ENCODE data around the gene RPL22.
"Not testable (repeated sequence)": the region's sequence is repeated elsewhere in the genome, so short reads cannot be mapped to it uniquely, and the experiment has no call there.

Gene RPL22

DNA sequence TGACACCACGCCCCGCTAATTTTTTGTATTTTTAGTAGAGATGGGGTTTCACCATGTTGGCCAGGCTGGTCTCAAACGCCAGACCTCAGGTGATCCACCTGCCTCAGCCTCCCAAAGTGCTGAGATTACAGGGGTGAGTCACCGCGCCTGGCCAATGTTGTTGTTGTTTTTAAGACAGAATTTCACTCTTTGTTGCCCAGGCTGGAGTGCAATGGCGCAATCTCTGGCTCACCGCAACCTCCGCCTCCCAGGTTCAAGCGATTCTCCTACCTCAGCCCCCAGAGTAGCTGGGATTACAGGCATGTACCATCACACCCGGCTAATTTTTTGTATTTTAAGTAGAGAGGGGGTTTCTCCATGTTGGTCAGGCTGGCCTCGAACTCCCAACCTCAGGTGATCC, 20.2 kb upstream of the RPL22 start:
- H3K27me3 ChIP-seq (replicated peaks in 2 of 5; ENCODE audit: control insufficient read depth in 4 of 5, insufficient read depth in 5 of 5, low read length in 4 of 5); H3K27ac ChIP-seq (ENCODE audit: insufficient read depth in 1 of 2, low read depth in 1 of 2, low read length in 2 of 2, poor library complexity in 1 of 2, severe bottlenecking in 2 of 2); H3K9me3 ChIP-seq (ENCODE audit: control extremely low read depth in 1 of 5, control insufficient read depth in 4 of 5, insufficient read depth in 2 of 5, low read depth in 1 of 5, low read length in 4 of 5); POLR2A ChIA-PET; CTCF ChIA-PET; H3K4me1 ChIP-seq (ENCODE audit: control extremely low read depth in 1 of 4, control insufficient read depth in 4 of 4, insufficient read depth in 4 of 4, low read length in 3 of 4); DNase-seq; H3K4me3 ChIP-seq (ENCODE audit: control insufficient read depth in 1 of 7, extremely low read depth in 1 of 7, insufficient read depth in 4 of 7, low read depth in 2 of 7, low read length in 6 of 7): not testable (repeated sequence)
- 91% methylated on average over 8 of the region's 11 CpGs for WGBS (ENCODE audit: insufficient coverage)
- H3K36me3 ChIP-seq (ENCODE audit: control insufficient read depth in 4 of 4, insufficient read depth in 4 of 4, low read length in 3 of 4), result peaks cover 2 to 31% (median 16%) of the 10 kb centered on the region in 4 experiments

DNA sequence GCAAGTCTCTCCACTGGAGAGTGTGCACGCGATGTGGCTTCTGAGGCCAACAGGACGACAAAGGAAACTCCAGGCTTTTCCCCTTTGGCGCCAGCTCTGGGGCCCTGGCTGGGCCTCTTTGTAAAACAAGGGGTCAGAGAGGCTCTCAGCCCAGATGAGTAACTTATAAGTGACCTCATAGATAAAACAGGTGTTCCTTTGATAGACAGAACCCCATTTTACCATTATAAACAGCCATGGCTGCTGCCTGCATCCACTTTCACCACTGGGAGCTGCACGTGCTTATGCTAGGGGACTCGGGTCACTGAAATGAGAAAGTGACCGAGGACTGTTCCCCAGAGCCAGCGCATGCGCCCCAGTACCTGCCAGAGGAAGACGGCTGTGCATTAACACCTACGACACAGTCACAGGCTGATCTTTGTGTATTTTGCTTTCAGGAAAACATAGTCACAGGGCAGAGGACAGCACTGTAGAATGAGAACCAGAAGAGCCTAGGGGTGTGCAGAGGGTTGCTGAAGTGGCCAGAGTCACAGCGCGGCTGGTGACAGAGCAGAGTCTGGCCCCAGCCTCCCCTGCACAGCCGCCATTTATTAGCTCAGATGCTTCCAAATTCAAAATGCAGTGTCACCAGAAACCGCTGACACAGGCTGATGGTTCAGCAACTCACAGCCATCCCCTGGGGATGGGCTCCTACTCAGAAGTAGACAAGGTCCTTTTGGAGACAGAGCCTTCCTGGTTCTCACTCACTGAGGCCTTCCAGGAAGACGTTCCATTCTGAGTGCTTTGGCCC, 19.2 kb upstream of the RPL22 start:
- DNase-seq, result no peak
- CTCF ChIA-PET, result interaction anchor here (0.9 to 1.7 kb wide), 2 partner anchors 12 to 186 kb away, joined by 3 to 4 read pairs; partner anchors contain the start of gene RNF207
- Histone ChIP-seq H3K27me3 (replicated peaks in 2 of 5; ENCODE audit: control insufficient read depth in 4 of 5, insufficient read depth in 5 of 5, low read length in 4 of 5) (peaks cover 0 to 4% (median 0%) of the 10 kb centered on the region in 5 experiments), H3K36me3 (ENCODE audit: control insufficient read depth in 4 of 4, insufficient read depth in 4 of 4, low read length in 3 of 4) (peaks cover 2 to 21% (median 11%) of the 10 kb centered on the region in 4 experiments), H3K4me3 (ENCODE audit: control insufficient read depth in 1 of 7, extremely low read depth in 1 of 7, insufficient read depth in 4 of 7, low read depth in 2 of 7, low read length in 6 of 7) (no peak overlapping the region), H3K9me3 (ENCODE audit: control extremely low read depth in 1 of 5, control insufficient read depth in 4 of 5, insufficient read depth in 2 of 5, low read depth in 1 of 5, low read length in 4 of 5) (peaks cover 0 to 2% (median 0%) of the 10 kb centered on the region in 5 experiments), H3K27ac (ENCODE audit: insufficient read depth in 1 of 2, low read depth in 1 of 2, low read length in 2 of 2, poor library complexity in 1 of 2, severe bottlenecking in 2 of 2) (no peak overlapping the region), H3K4me1 (ENCODE audit: control extremely low read depth in 1 of 4, control insufficient read depth in 4 of 4, insufficient read depth in 4 of 4, low read length in 3 of 4) (no peaks in the 10 kb centered on the region)
- POLR2A ChIA-PET, result interaction anchor here (0.6 kb wide), 1 partner anchor 80 kb away, joined by 4 read pairs; no protein-coding TSS in a partner anchor
- 96% methylated on average over 15 of the region's 16 CpGs for WGBS (ENCODE audit: insufficient coverage)

DNA sequence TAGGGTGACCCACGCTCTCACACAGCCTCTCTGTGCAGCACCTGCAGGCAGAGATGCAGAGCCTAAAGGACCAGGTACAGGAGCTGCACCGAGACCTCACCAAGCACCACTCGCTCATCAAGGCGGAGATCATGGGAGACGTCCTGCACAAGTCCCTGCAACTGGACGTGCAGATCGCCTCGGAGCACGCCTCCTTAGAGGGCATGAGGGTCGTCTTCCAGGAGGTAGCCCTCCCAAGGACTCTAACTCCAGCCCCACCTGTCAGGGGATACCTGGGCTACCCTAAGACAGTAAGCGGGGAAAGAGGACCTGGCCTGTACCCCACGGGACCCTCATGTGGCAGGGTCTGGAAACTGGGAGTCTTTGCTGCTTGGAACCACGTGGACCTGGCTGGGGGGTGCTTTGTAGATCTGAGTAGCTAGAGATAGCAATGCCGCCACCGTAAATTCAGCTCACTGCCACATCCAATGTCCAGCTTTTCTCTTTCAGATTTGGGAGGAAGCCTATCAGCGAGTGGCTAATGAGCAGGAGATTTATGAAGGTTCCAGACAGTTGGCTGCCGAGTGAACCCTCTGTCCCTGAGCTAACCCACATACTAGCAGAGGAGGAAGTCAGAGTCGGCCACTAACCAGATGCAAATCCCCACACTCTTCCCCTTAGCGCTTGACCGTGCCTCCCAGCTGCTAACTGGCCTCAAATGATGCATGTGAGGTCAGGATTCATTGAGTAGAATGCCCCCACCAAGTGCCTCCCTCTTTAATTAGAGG, 13.0 kb upstream of the RPL22 start:
- H3K9me3 ChIP-seq (ENCODE audit: control extremely low read depth in 1 of 5, control insufficient read depth in 4 of 5, insufficient read depth in 2 of 5, low read depth in 1 of 5, low read length in 4 of 5), result peaks cover 0 to 3% (median 0%) of the 10 kb centered on the region in 5 experiments
- CTCF ChIA-PET, result interaction anchor here (0.6 to 1.6 kb wide), 3 partner anchors 8 to 19 kb away, joined by 3 to 4 read pairs (median 3); partner anchors contain the start of gene RPL22
- H3K4me3 ChIP-seq (ENCODE audit: control insufficient read depth in 1 of 7, extremely low read depth in 1 of 7, insufficient read depth in 4 of 7, low read depth in 2 of 7, low read length in 6 of 7), result no peak overlapping the region
- H3K27ac ChIP-seq (ENCODE audit: insufficient read depth in 1 of 2, low read depth in 1 of 2, low read length in 2 of 2, poor library complexity in 1 of 2, severe bottlenecking in 2 of 2), result no peak overlapping the region
- POLR2A ChIA-PET, result no interaction called here
- peaks cover 0 to 28% (median 24%) of the 10 kb centered on the region in 4 experiments for H3K4me1 ChIP-seq (ENCODE audit: control extremely low read depth in 1 of 4, control insufficient read depth in 4 of 4, insufficient read depth in 4 of 4, low read length in 3 of 4)
- 55% methylated on average over 17 of the region's 20 CpGs for WGBS (ENCODE audit: insufficient coverage)
- H3K36me3 ChIP-seq (ENCODE audit: control insufficient read depth in 4 of 4, insufficient read depth in 4 of 4, low read length in 3 of 4), result no peaks in the 10 kb centered on the region
- H3K27me3 ChIP-seq (replicated peaks in 2 of 5; ENCODE audit: control insufficient read depth in 4 of 5, insufficient read depth in 5 of 5, low read length in 4 of 5), result peaks cover 0 to 29% (median 11%) of the 10 kb centered on the region in 5 experiments
- DNase-seq, result peak in 2 of 3 donors; percentile 44 to 48

DNA sequence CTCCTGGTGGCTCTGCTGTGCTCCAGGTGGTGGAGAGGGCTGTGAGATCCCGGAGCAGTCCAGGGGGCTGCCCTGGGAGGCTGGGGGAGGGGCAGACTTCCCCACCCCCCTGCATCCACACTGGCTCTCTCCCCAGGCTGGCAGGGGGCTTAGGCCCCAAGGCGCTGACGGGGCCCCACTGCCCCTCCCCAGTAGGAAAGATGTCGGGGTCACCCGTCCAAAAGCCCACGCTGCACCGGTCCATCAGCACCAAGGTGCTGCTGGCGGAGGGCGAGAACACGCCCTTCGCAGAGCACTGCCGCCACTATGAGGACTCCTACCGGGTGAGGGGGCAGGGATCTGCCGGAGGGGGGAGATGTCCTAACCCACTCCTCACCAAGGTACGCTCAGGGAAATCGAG, 12.3 kb upstream of the RPL22 start:
- no peak for DNase-seq
- H3K4me3 ChIP-seq (ENCODE audit: control insufficient read depth in 1 of 7, extremely low read depth in 1 of 7, insufficient read depth in 4 of 7, low read depth in 2 of 7, low read length in 6 of 7), result no peak overlapping the region
- H3K36me3 ChIP-seq (ENCODE audit: control insufficient read depth in 4 of 4, insufficient read depth in 4 of 4, low read length in 3 of 4), result no peaks in the 10 kb centered on the region
- ChIA-PET POLR2A (no interaction called here), CTCF (interaction anchor here (1.0 kb wide), 1 partner anchor 12 kb away, joined by 4 read pairs; the partner anchor contains the start of gene RPL22)
- peaks cover 3 to 35% (median 13%) of the 10 kb centered on the region in 5 experiments for H3K27me3 ChIP-seq (replicated peaks in 2 of 5; ENCODE audit: control insufficient read depth in 4 of 5, insufficient read depth in 5 of 5, low read length in 4 of 5)
- peaks cover 0 to 3% (median 0%) of the 10 kb centered on the region in 5 experiments for H3K9me3 ChIP-seq (ENCODE audit: control extremely low read depth in 1 of 5, control insufficient read depth in 4 of 5, insufficient read depth in 2 of 5, low read depth in 1 of 5, low read length in 4 of 5)
- H3K27ac ChIP-seq (ENCODE audit: insufficient read depth in 1 of 2, low read depth in 1 of 2, low read length in 2 of 2, poor library complexity in 1 of 2, severe bottlenecking in 2 of 2), result no peak overlapping the region
- 89% methylated on average over 13 of the region's 16 CpGs for WGBS (ENCODE audit: insufficient coverage)
- H3K4me1 ChIP-seq (ENCODE audit: control extremely low read depth in 1 of 4, control insufficient read depth in 4 of 4, insufficient read depth in 4 of 4, low read length in 3 of 4), result peaks cover 0 to 28% (median 24%) of the 10 kb centered on the region in 4 experiments

GRCh38 chr1:6210591-6211355, 11.4 kb upstream of the RPL22 start:
- H3K27me3 ChIP-seq (replicated peaks in 2 of 5; ENCODE audit: control insufficient read depth in 4 of 5, insufficient read depth in 5 of 5, low read length in 4 of 5), result peaks cover 4 to 45% (median 17%) of the 10 kb centered on the region in 5 experiments

More at GRCh38 chr1:6210591-6211355, 11.4 kb upstream of the RPL22 start:
- Histone ChIP-seq H3K4me1 (ENCODE audit: control extremely low read depth in 1 of 4, control insufficient read depth in 4 of 4, insufficient read depth in 4 of 4, low read length in 3 of 4) (peaks cover 0 to 35% (median 32%) of the 10 kb centered on the region in 4 experiments), H3K9me3 (ENCODE audit: control extremely low read depth in 1 of 5, control insufficient read depth in 4 of 5, insufficient read depth in 2 of 5, low read depth in 1 of 5, low read length in 4 of 5) (peaks cover 0 to 3% (median 0%) of the 10 kb centered on the region in 5 experiments), H3K27ac (ENCODE audit: insufficient read depth in 1 of 2, low read depth in 1 of 2, low read length in 2 of 2, poor library complexity in 1 of 2, severe bottlenecking in 2 of 2) (no peak overlapping the region), H3K4me3 (ENCODE audit: control insufficient read depth in 1 of 7, extremely low read depth in 1 of 7, insufficient read depth in 4 of 7, low read depth in 2 of 7, low read length in 6 of 7) (no peak overlapping the region), H3K36me3 (ENCODE audit: control insufficient read depth in 4 of 4, insufficient read depth in 4 of 4, low read length in 3 of 4) (no peaks in the 10 kb centered on the region)
- WGBS (ENCODE audit: insufficient coverage), result 96% methylated on average over 25 of the region's 29 CpGs
- DNase-seq, result no peak
- POLR2A ChIA-PET, result interaction anchor here (0.6 kb wide), 1 partner anchor 51 kb away, joined by 3 read pairs; no protein-coding TSS in a partner anchor
- CTCF ChIA-PET, result interaction anchor here (1.1 to 1.3 kb wide), 3 partner anchors 16 to 36 kb away, joined by 3 to 4 read pairs (median 3); no protein-coding TSS in a partner anchor
